ENCODE measurements around the gene RFPL4A.

The RFPL4A gene

GRCh38 chr19:55809381-55810058 is 50.6 kb downstream of the RFPL4A start:
- DNase-seq, result peak; percentile 91

- no peak for DNase-seq
These were observed 52.4 kb downstream of the RFPL4A start for GRCh38 chr19:55811340-55811739.

GRCh38 chr19:55812449-55812848 is 53.6 kb downstream of the RFPL4A start:
- no peak for DNase-seq

All from NCI-H446 treated with DMSO at 0.1 percent for 48 hours (cell line).